Medulla oblongata (tissue), 1 donor: ENCODE results near the gene KCNIP3.
"Not testable (repeated sequence)": the region's sequence is repeated elsewhere in the genome, so short reads cannot be mapped to it uniquely, and the experiment has no call there.

ENCODE experiments used
- DNase-seq: peaks from one replicate; pipeline ENCODE4 v3.0.0-alpha.2; 2015; ENCODE audit errors: extremely low spot score

The KCNIP3 gene

DNA sequence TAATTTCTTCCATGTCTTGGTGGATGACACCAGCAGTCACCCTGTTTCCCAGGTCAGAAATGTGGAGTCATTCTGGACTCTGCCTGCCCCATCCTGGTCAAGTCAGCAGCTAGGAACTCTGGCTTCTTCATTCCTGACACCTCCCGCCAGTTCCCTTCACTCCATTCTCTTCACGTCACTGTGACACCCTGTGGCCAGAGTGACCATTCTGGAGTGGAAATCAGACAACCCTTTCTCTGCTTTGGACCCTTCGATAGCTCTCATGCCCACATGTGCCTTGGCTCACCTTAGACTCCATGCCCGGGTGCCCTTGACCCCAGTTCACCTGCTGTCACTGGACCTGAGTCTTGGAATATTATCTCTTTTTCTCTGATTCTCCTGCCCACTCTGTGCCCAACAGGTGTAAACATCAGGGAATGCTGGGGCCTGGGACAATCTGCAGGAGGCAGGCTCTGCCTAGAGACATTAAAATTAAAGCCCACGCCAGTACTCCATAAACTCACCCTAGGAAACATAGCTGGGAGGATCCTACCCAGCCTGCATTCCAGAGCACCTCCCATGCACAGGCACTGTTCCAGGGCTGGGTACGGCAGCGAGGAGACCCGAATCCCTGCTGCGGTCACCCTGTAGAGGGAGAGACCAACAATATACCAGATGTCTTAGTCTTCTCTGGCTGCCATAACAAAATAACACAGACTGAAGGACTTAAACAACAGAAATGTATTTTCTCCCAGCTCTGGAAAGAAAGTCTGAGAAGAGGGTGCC is 64.3 kb downstream of the KCNIP3 start:
- no peak for DNase-seq

DNA sequence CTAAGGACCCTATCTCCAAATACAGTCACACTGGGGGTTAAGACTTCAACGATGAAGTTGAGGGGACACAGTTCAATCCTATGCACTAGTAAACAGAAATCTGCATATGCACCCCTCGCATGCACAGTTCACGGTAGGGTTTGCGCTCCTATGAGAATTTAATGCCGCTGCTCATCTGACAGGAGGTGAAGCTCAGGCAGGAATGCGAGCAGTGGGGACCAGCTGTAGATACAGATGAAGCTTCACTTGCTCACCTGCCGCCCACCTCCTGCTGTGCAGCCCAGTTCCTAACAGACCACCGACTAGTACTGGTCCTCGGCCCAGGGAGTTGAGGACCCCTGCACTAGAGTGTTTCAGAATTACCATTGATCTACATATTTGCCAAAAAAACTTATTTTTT is 65.3 kb downstream of the KCNIP3 start:
- DNase-seq = no peak

DNA sequence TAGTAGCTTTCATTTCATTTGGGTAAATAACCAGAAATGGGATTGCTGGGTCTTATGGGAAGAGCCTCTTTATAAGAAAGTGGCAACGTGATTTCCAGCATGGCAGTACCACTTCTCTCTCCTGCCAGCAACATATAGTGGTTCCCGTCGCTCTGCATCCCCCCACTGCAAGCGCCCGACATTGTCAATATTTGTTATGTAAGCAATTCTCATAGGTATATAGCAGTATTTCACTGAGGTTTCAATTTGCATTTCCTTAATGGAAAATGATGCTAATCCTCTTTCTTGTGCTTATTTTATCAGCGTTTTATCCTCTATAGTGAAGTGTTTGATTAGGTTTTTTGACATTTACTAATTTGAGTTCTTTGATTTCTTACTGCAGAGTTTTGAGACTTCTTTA is 69.4 kb downstream of the KCNIP3 start:
- no peak for DNase-seq

DNA sequence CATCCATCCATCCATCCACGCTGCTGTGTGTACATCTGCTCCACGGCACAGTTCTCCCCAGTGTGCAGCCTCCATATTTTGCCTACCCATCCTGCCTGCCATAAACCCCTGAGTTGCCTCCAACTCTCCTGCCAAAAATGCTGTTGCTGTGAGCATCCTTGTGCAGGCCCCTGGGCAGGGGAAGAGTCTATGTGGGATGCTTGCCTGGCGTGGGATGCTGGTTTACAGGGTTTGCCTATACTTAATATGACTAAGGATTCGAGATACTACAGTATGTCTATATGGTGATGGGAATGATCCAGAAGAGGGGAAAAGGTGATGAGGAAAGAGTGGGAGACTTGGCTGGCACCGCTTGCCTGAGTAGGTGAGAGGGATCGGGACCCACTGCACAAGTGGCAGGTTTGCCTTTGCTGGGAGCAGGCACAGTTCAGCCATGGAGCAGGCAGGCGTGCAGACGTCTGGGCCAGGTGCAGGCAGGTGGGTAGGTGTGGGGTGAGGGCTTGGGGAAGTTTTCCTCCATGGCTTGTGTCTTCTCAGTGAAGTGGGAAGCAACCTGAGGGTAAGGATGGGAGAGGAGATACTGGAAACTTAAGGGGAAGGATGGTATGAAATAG is 75.2 kb downstream of the KCNIP3 start:
- DNase-seq = no peak

DNA sequence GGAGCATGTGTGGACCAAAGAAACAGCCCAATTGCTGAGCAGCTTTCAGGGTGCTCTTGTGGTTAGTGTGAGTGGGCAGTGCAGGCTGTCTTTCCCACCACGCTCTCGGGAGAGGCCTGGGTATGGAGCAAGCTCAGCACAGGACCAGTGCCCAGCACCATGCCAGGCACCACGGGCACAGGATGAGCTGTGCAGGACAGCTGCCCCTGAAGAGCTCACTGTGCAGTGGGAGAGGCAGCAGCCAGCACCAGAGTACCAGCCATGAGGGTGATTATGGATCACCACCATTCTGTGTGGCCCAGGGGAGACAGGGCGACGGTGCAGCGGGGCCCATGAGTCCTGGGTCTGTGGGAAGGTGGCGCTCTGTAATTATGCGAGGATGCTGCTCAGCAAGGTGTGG is 75.7 kb downstream of the KCNIP3 start:
- no peak for DNase-seq

DNA sequence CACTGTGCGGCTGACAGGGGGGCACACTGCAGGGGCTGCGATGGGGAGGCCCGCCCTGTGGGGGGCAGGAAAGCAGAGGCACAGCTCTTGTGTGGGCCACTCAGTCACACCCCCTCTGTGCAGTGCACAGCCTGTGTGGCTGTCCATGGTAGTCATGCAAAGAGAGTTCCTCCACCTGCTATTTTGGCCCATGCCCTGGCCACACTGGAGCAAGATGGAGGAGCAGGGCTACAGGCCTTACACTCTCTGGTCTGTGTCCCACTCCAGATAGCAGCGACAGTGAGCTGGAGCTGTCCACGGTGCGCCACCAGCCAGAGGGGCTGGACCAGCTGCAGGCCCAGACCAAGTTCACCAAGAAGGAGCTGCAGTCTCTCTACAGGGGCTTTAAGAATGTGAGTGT is 76.9 kb downstream of the KCNIP3 start:
- no peak for DNase-seq

DNA sequence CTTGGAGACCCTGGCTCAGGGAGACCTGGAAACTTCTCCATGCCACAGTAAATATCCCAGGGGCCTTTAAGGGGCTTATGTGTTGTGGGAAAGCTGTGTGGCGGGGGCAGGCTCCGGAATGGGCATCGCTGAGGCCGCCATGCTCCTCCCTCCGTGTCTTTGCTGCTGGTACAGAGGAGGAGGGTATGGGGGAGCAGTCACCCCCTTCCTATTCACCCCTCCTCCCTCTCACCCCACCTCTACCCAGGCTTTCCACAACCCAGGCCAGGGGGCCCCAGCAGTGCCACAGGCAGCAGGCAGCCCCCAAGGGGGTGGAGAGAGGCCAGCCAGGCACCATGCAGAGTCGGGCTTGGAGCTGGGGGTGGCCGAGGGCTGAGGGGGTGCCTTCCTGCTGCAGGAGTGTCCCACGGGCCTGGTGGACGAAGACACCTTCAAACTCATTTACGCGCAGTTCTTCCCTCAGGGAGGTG is 77.3 kb downstream of the KCNIP3 start:
- DNase-seq = no peak

DNA sequence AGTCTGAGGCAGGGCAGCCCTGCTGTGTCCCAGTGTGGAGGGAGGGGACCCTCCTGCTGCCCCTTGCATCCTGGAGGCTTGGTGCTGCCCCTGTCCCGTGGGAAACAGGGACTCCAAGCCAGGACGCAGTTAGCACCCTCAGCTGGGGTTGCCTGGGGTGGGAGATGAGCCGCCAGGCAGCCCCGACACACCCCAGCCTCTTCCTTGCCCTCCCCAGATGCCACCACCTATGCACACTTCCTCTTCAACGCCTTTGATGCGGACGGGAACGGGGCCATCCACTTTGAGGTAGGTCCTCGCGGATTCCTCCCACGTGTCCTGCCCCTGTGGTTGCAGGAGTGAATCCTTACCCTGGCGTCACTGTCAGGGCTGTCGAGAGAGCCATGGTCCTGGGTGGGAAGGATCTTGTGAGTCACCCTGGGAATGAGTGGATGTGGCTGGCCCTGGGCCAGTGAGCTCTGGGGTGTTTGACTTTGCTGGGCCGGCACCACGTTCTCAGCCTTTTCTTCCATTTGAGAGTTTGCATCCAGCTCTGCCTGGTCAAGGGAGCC is 77.8 kb downstream of the KCNIP3 start:
- DNase-seq = no peak

DNA sequence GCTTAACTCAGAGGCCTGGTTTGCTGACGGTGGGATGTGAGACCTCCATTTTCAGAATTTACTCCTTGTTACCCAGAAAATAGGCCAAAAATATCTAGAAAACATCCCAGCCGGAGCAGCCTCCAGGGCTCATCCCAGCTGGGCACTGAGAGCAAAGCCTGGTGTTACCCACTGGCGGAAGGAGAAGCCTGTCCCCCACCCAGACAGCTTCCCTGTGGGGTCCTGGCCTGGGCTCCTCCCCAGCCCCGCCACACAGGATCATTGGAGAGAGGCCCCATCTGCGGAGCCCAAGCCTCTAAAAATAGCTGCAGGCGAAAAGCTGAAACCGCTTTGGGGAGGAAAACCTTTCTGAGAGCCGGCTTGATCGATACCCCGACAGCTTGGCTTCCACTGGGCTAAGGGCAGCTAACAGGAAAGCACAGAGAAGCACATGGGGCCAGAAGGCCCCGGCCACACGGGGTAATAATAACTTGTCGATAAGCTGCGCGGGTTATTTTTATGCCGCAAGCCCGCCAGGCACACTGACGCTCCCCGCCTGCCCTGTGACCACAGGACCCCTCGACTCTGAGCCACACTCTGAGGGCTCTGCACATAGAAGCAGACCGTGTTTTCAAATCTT is 78.5 kb downstream of the KCNIP3 start:
- DNase-seq = no peak

DNA sequence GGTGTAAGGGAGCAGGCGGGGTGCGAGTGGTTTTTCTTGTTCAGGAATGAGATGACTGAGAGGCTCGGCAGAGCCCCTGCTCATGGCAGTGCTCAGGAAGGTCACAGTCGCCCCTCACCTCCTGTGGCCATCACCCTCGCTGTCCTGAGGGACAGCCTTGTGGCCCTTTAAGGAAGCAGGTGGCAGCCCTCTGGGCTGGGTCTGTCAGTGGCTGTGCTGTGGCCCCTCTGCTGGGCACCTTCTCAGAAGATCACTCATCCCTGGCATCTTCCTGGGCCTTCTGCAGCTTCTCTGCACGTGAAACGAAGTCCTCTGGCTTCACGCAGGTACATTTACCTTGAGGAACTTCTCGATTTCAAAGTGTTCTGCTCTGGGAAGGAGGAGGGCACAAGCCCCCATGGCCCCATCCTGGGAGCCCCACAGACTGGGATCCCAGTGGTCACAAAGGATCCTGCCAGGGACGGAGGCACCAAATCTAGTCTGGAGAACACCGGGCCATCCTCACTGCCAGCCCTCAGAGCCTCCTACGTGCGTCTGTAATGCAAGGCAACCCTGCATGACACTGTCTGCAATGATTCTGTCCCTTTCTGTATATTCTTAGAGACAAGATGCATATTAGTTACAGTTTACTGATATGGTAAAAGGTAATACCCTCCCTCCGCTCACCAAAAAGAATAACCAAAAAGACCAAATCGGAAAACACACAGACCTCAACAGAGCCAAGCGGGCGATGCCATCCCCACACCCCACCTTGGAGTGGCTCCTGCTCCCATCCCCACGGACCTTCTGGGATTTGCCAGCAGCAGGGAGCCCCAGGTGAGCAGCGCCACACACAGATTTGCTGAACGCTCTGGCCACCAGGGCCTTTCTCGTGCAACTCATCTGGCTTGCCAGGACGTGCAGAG is 79.4 kb downstream of the KCNIP3 start:
- no peak for DNase-seq

DNA sequence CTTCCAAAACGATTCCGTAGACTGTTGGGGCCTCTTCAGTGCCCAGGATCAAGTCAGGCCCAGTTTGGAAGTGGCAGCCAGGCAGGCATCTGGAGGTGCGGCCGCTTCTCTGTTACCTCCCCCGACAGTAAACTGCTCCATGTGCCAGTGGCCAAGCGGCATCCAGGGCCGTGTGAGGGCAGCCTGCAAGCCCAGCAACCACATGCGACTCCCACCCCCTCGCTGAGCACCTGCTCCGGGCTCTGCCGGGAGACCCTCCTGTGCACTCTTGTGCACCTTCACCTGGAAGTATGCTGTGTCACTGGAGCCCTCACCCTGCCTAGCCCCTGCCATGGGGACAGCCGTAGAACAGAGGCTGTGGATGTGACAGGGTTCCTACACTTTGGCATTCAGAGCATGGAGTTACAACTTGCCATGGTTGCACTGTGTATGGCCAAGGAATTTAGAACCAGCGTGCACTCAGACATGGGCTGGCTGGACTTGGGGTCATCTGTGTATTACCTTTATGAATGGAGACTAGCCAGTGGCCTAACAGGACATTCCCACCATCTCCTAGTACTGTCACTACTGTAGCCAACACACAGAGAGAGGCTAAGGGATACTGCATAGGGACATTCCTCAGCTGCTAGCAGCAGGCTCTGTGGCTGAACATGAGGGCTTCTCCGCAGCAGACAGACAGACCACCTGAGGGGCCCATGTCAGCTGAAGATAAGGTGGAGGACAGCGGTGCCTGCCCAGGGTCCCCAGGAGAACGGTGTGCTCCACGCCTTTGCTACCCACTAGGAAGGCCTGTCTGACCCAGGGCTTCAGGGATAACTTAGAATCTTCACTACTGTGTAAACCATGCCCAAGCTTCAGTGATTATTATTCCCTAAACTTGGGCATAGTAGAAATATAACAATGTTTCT is 80.3 kb downstream of the KCNIP3 start:
- DNase-seq = no peak

DNA sequence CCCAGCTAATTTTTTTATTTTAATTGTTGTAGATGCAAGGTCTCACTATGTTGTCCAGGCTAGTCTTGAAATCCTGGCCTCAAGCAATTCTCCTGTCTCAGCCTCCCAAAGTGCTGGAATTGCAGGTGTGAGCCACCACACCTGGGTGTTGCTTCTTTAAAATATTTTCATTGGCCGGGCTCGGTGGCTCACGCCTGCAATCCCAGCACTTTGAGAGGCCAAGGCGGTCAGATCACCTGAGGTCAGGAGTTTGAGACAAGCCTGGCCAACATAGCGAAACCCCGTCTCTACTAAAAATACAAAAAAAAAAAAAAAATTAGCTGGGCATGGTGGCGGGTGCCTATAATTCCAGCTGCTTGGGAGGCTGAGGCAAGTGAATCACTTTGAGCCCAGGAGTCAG is 81.1 kb downstream of the KCNIP3 start:
- not testable (repeated sequence) for DNase-seq

DNA sequence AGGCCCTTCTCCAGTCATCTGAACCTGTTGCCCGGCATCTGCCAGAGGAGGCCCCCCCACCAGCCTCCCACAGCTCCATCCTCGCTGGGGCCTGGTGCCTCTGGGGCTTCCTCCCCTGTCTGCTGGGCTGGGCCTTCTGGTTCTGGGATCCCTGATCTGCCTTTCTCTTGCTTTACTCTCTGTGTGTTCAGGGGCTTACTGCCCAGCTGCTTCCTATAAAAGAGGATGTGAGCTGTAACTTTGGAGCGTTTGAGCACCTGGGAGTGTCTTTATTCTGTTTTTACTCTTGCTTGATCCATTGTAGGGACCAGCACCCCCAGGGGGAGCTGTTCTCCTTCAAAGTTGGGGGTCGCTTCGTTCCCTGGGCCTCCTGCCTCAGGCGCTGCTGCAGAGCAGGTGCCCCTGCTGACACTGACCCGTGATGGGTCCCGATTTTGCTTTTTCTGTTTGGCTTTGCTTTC is 82.3 kb downstream of the KCNIP3 start:
- no peak for DNase-seq

DNA sequence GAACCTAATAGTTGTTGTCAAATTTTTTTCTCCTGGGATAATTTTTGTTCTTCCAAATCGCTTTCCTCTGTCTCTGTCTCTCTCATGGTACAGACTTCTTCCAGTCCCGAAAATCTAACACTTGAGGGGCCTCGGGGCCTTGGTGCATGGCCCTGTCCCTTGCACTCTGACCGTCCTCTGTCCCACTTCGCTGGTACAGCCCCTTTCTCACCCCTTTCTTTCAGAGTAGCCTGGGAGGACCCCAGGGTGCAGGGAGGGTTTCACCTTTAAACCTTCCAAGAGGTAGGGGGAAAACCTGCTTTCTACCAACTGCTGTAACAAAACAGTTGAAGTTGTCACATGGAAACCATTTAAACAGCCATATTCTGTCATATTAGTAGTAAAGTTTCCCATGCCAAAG is 83.1 kb downstream of the KCNIP3 start:
- DNase-seq = no peak

DNA sequence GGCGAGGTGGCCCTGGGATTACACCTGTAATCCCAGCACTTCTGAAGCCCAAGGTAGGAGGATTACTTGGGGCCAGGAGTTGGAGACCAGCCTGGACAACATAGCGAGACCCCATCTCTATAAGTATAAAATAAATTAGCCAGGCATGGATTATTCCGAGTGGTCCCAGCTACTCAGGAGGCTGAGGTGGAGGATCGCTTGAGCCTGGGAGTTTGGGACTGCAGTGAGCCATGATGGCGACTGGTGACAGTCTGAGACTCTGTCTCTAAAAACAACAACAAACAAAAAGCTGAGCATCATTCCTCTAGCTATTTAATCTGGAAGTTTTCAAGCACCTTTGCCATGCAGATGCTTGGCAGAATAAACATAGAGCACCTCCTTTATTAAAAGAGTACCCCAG is 83.6 kb downstream of the KCNIP3 start:
- no peak for DNase-seq

DNA sequence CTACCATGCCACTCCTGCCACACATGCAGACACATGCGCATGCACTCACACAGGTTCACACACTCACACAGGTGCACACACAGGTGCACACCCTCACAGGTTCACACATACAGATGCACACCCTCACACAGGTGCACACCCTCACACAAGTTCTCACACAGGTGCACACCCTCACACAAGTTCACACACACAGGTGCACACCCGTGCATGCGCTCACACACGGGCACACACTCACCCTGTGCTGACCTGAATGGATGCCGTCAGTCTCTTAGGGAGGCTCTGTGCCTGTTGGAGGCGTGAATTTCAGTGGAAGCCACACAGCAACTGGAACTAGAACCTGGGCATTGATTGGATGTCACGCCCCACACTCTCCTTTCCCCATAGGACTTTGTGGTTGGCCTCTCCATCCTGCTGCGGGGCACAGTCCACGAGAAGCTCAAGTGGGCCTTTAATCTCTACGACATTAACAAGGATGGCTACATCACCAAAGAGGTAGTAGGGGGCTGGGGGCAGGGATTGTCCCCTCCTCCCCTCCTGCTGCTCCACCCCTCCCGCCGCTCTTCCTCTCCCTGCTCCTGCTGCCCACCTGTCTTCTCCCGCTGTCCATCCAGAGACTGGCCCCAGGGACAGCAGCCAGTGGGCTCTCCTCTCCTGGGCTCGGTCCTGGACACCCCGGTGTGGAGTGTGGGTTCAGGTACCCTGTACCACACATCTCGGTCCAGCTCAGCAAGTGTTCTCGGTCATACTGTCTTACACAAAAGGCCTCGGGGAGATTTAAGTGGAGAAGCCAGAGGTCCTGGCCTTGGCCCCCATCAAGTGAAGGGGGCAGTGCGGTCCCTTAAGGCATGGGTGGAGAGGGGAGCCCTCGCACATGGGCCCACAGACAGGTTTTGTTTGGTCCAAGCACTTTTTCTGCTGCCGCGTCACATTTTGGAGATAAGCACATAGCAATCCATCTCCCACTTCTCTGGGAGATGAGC is 84.4 kb downstream of the KCNIP3 start:
- DNase-seq = no peak

DNA sequence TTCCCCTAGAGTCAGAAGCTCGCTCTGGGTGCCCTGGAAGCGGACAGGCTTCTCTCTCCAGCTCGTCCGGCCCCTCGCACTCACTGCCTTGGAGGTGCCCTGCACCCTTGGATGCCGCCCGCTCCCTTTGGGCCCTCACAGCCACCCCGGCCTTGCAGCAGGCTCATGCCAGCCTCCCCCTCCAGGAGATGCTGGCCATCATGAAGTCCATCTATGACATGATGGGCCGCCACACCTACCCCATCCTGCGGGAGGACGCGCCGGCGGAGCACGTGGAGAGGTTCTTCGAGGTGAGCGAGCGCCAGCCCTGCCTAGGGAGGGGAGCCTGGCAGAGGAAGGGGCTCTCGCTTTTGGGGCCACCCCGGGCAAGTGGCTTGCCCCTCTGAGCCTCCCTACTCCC is 85.0 kb downstream of the KCNIP3 start:
- no peak for DNase-seq

DNA sequence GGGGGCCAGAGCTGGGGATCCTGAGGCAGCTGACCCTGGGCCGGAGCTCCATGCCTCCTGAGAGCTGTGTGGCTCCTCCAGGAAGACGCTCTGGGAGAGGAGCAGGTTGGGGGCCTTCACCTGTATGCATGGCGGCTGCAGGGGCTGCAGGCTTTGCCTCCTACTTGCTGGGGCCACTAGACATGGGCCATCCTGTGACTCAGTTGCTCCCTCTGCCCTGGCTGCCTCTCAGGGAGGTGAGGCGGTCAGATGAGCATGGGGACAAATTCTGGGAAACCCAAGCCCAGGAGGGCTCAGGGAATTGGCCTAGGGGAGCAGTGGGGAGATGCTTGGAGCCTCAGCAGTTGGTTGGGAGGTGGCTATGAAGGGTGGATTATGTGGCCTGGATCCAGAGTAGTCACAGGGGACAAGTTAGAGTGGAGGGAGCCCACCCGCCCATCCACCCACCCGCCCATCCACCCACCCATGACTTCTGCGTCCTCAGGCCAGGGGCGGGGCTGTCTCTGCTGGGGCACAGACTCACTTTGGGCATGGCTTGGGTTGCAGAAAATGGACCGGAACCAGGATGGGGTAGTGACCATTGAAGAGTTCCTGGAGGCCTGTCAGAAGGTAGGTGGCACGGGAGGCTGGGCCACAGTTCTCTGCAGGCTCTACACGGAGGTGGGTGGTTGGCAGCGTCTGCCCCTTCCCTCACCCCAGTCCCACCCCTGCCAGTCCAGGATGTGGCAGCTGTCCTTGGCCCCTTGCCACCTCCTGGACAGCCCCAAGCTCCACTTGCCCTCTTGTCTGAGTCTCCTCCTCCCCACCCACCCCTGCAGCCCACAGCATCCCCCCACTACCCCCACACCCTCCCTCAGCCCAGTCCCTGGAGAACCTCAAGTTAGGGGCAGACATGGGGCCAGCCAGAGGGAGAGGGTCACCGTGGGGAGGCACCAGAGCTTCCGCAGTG is 85.8 kb downstream of the KCNIP3 start:
- no peak for DNase-seq
